SK-N-SH treated with all-trans-retinoic acid at 6 μM for 48 hours (cell line): Measurements from ENCODE around the gene ROPN1.

Source experiments
- ATAC-seq: fragments of 200-7000 bp; cut with Tn5 transposase; 3 replicates; pipeline ENCODE4 v1.9.1; 2020; ENCODE audit warnings: mild to moderate bottlenecking, moderate library complexity
- ARNTL ChIP-seq: fragments of 450-650 bp; formaldehyde crosslinking; IDR thresholded peaks from 2 replicates; pipeline ENCODE4 v1.5.0; 2020; ENCODE audit warnings: low read depth, mild to moderate bottlenecking, moderate library complexity, borderline replicate concordance
- BACH2 ChIP-seq: fragments of 250-450 bp; sonication (Bioruptor Pico); IDR thresholded peaks from 2 replicates; pipeline ENCODE4 v1.9.0; 2021; ENCODE audit warnings: mild to moderate bottlenecking, borderline replicate concordance
- CREB5 ChIP-seq: fragments of 250-450 bp; sonication (Bioruptor Pico); IDR thresholded peaks from 2 replicates; pipeline ENCODE4 v1.5.1; 2020; ENCODE audit warnings: low read depth, mild to moderate bottlenecking, moderate library complexity
- CSDC2 ChIP-seq: fragments of 250-450 bp; sonication (Bioruptor Pico); IDR thresholded peaks from 2 replicates; pipeline ENCODE4 v1.5.0; 2020; ENCODE audit warnings: mild to moderate bottlenecking, moderate library complexity
- CSRNP3 ChIP-seq: fragments of 250-450 bp; sonication (Bioruptor Pico); IDR thresholded peaks from 2 replicates; pipeline ENCODE4 v1.5.1; 2021; ENCODE audit warnings: mild to moderate bottlenecking, moderate library complexity
- ESRRG ChIP-seq: fragments of 250-450 bp; sonication (Bioruptor Pico); IDR thresholded peaks from 2 replicates; pipeline ENCODE4 v1.6.1; 2021; ENCODE audit warnings: mild to moderate bottlenecking
- GLIS3 ChIP-seq: fragments of 250-450 bp; sonication (Bioruptor Pico); IDR thresholded peaks from 2 replicates; pipeline ENCODE4 v1.5.0; 2020; ENCODE audit warnings: mild to moderate bottlenecking, moderate library complexity
- ISL1 ChIP-seq: fragments of 250-450 bp; sonication (Bioruptor Pico); IDR thresholded peaks from 2 replicates; pipeline ENCODE4 v2.1.2; 2022; ENCODE audit warnings: mild to moderate bottlenecking, moderate library complexity
- OSR1 ChIP-seq: fragments of 250-450 bp; sonication (Bioruptor Pico); IDR thresholded peaks from 2 replicates; pipeline ENCODE4 v1.8.0; 2022; ENCODE audit warnings: moderate library complexity, mild to moderate bottlenecking, inconsistent platforms
- PATZ1 ChIP-seq: fragments of 250-450 bp; sonication (Bioruptor Pico); IDR thresholded peaks from 2 replicates; pipeline ENCODE4 v1.8.0; 2020; ENCODE audit warnings: mild to moderate bottlenecking, moderate library complexity, borderline replicate concordance
- PPARA ChIP-seq: fragments of 250-450 bp; sonication (Bioruptor Pico); IDR thresholded peaks from 2 replicates; pipeline ENCODE4 v1.5.0; 2020; ENCODE audit warnings: mild to moderate bottlenecking, borderline replicate concordance
- RARB ChIP-seq: fragments of 250-450 bp; sonication (Bioruptor Pico); IDR thresholded peaks from 2 replicates; pipeline ENCODE4 v1.8.0; 2021; ENCODE audit warnings: mild to moderate bottlenecking, moderate library complexity
- SNAI2 ChIP-seq: fragments of 250-450 bp; sonication (Bioruptor Pico); IDR thresholded peaks from 2 replicates; pipeline ENCODE4 v1.5.0; 2020; ENCODE audit warnings: mild to moderate bottlenecking, moderate library complexity
- TCF4 ChIP-seq: fragments of 250-450 bp; sonication (Bioruptor Pico); IDR thresholded peaks from 2 replicates; pipeline ENCODE4 v1.8.0; 2021; ENCODE audit warnings: mild to moderate bottlenecking, moderate library complexity, borderline replicate concordance
- TOX ChIP-seq: fragments of 250-450 bp; sonication (Bioruptor Pico); IDR thresholded peaks from 2 replicates; pipeline ENCODE4 v1.8.0; 2021; ENCODE audit warnings: mild to moderate bottlenecking, moderate library complexity, borderline replicate concordance
- TSHZ2 ChIP-seq: fragments of 250-450 bp; sonication (Bioruptor Pico); IDR thresholded peaks from 2 replicates; pipeline ENCODE4 v1.5.0; 2020; ENCODE audit warnings: mild to moderate bottlenecking, moderate library complexity
- ZC3H10 ChIP-seq: fragments of 250-450 bp; sonication (Bioruptor Pico); IDR thresholded peaks from 2 replicates; pipeline ENCODE4 v1.5.1; 2021; ENCODE audit warnings: mild to moderate bottlenecking, moderate library complexity
- ZFP3 ChIP-seq: fragments of 250-450 bp; sonication (Bioruptor Pico); IDR thresholded peaks from 2 replicates; pipeline ENCODE4 v1.5.0; 2020; ENCODE audit warnings: mild to moderate bottlenecking, moderate library complexity
- ZFP30 ChIP-seq: fragments of 450-650 bp; formaldehyde crosslinking; IDR thresholded peaks from 2 replicates; pipeline ENCODE4 v1.5.0; 2022; ENCODE audit warnings: mild to moderate bottlenecking, moderate library complexity
- ZNF565 ChIP-seq: fragments of 450-650 bp; formaldehyde crosslinking; conservative IDR thresholded peaks from 2 replicates; pipeline ENCODE4 v1.5.0; 2020; ENCODE audit warnings: low read depth, mild to moderate bottlenecking, moderate library complexity
- ZNF70 ChIP-seq: fragments of 450-650 bp; formaldehyde crosslinking; IDR thresholded peaks from 2 replicates; pipeline ENCODE4 v1.5.0; 2020; ENCODE audit warnings: mild to moderate bottlenecking, moderate library complexity
- ZNF8 ChIP-seq: fragments of 450-650 bp; formaldehyde crosslinking; IDR thresholded peaks from 2 replicates; pipeline ENCODE4 v1.5.0; 2020; ENCODE audit warnings: mild to moderate bottlenecking, moderate library complexity

Gene ROPN1

GRCh38 chr3:123941542-123941941 lies 50.4 kb downstream of the ROPN1 start:
- ATAC-seq = no peak
- TF ChIP-seq GLIS3 (CRISPR knock-in tag) (no peak), TSHZ2 (CRISPR knock-in tag) (no peak), ZFP30 (no peak), ZNF70 (no peak), OSR1 (CRISPR knock-in tag) (no peak), ZFP3 (CRISPR knock-in tag) (no peak), CREB5 (CRISPR knock-in tag) (no peak), TOX (CRISPR knock-in tag) (no peak), SNAI2 (CRISPR knock-in tag) (no peak), PATZ1 (CRISPR knock-in tag) (no peak), BACH2 (CRISPR knock-in tag) (no peak), ARNTL (no peak), PPARA (CRISPR knock-in tag) (no peak), TCF4 (CRISPR knock-in tag) (no peak), RARB (CRISPR knock-in tag) (no peak), ZC3H10 (no peak), ISL1 (CRISPR knock-in tag) (no peak), CSDC2 (no peak)

- no peak; the same call in 2 of the 3 replicates for ATAC-seq
- TF ChIP-seq ZFP3 (CRISPR knock-in tag) (no peak), TCF4 (CRISPR knock-in tag) (no peak), ARNTL (no peak), CSDC2 (no peak)
These were observed 50.8 kb downstream of the ROPN1 start for GRCh38 chr3:123941121-123941520.

GRCh38 chr3:123939706-123940105 lies 52.2 kb downstream of the ROPN1 start:
- no peak for TF ChIP-seq OSR1 (CRISPR knock-in tag)
- no peak for TF ChIP-seq TSHZ2 (CRISPR knock-in tag)
- TF ChIP-seq ZNF8 (CRISPR knock-in tag) = no peak
- TF ChIP-seq ZNF565 (CRISPR knock-in tag) = no peak
- no peak for TF ChIP-seq ESRRG (CRISPR knock-in tag)
- no peak for ATAC-seq

GRCh38 chr3:123936400-123936799 lies 55.5 kb downstream of the ROPN1 start:
- TF ChIP-seq CREB5 (CRISPR knock-in tag) (peak; percentile 86), CSRNP3 (CRISPR knock-in tag) (no peak), TCF4 (CRISPR knock-in tag) (peak; percentile 53; the same call in 1 of the 2 replicates), BACH2 (CRISPR knock-in tag) (no peak), ISL1 (CRISPR knock-in tag) (peak; percentile 89), GLIS3 (CRISPR knock-in tag) (peak; percentile 64; the same call in 1 of the 2 replicates), ESRRG (CRISPR knock-in tag) (no peak)
- ATAC-seq = no peak; the same call in 1 of the 3 replicates
